GM12874 (cell line): ENCODE data around the gene KRTAP10-12.

Experiments
- TF ChIP-seq, protein P1 (sequence below): IDR thresholded peaks from 2 replicates; pipeline ENCODE4 v1.5.1; 2011; ENCODE audit warnings: low read depth, mild to moderate bottlenecking, control low read depth, low read length, moderate library complexity; ENCODE audit not compliant: insufficient read depth

KRTAP10-12 gene

DNA sequence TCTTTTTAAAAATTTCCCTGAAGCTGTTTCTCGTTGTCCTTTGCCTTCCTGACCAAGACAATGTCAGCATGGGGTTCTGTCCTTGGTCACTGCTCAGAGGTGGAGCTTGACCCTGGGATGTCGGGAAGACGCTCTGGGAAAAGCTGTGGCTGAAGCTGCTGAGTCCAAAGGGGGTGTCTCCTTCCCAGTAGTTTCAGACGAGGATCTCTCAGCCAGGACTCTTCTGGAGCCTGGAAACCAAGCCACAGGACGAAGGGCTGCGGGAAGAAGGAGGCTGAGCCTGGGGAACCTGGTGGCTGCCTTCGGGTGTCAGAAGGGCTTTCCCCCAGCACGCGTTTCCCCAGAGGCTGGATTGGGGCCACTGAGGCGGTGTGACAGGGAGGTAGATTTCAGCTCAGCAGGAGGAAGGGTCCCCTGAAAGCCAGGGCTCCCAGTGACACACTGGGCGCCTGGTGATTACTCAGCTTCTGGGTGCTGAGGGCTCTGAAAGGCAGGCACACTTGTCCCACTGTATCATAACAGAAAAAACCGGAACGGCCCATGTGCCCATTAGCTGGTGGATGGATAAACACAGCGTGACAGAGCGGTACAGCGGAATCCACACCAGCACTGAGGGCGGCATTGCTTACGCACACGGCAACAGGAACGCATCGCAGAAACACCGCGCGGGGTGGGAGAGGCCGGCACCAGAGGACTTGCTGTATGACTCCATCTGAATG lies 10.0 kb upstream of the KRTAP10-12 start:
- TF ChIP-seq, protein P1, sequence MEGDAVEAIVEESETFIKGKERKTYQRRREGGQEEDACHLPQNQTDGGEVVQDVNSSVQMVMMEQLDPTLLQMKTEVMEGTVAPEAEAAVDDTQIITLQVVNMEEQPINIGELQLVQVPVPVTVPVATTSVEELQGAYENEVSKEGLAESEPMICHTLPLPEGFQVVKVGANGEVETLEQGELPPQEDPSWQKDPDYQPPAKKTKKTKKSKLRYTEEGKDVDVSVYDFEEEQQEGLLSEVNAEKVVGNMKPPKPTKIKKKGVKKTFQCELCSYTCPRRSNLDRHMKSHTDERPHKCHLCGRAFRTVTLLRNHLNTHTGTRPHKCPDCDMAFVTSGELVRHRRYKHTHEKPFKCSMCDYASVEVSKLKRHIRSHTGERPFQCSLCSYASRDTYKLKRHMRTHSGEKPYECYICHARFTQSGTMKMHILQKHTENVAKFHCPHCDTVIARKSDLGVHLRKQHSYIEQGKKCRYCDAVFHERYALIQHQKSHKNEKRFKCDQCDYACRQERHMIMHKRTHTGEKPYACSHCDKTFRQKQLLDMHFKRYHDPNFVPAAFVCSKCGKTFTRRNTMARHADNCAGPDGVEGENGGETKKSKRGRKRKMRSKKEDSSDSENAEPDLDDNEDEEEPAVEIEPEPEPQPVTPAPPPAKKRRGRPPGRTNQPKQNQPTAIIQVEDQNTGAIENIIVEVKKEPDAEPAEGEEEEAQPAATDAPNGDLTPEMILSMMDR = no peak

DNA sequence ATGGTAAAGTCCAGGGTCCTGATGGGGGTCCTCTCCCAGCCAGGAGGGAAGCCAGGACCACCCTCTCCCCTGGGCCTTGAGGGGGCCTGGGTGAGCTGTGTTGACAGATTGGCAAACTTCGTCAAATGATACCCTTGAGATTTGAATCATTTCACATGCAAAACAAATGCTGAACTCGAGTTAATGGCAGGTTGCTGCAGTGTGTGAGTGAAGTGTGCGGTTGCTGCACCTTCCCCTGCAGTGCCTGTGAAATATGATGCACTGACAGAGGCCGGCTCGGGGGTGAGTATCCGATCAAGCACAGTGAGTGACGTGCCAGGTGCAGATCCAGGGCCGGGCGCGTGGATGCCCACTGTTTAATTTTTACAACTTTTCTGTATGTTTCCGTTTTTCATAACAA lies 9.3 kb upstream of the KRTAP10-12 start:
- TF ChIP-seq, protein P1 = no peak

DNA sequence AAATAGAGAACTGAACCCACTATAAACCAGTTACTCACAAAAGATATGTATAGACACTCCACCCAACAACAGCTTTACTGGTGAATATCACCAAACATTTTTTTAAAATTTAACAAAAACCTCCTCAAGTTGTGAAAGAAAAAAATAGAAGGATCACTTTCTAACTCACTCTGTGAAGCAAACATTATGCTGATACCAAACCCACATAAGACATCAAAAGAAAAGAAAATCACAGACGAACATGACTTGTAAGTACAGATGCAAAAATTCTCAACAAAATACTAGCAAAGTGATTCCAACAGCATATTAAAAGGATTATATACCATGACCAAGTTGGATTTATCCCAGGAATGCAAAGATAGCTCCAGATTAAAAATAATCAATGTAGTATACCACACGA lies 5.3 kb upstream of the KRTAP10-12 start:
- TF ChIP-seq, protein P1 = no peak

DNA sequence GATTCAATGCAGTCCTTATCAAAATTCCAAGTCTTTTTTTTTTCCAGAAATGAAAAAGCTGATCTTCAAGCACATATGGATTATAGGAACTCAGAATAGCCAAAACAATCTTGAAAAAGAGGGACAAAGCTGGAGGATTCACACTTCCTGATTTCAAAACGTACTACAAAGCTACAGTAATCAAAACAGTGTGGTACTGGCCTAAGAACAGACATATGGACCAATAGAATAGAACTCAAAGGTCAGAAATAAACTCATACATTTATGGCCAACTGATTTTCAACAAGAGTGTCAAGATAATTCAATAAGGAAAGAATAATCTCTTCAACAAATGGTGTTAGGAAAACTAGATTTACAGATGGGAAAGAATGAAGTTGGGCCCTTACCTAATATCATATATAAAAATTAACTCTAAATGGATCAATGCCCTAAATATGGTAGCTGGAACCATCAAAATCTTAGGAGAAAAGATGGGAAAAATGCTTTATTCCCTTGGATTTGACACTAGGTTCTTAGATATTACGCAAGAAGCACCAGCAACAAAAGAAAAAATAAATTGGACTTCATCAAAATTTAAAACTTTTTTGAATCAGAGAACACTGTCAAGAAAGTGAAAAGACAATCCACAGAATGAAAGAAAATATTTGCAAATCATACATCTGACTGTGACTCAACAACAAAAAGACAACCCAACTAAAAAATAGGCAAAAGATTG lies 4.0 kb upstream of the KRTAP10-12 start:
- TF ChIP-seq, protein P1 = no peak

DNA sequence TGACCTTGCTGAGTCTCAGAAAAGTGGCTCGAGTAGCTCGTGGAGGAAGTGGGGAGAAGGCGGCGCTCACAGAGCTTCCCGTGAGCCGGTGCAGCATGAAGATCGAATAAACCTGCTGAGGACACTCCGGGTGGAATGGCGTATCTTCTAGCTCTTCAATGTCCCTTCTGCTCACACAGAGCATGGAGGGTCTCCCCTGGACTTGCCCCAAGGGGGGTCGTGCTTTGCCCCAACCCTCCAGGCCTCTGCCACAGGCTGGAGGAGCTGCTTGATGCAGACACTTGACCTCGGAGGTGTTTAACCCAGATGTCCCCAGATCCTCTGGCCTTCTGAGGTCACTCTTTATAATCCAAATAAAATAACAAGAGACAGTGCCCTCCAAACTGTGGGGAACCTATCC lies 2.2 kb upstream of the KRTAP10-12 start:
- TF ChIP-seq, protein P1 = no peak

DNA sequence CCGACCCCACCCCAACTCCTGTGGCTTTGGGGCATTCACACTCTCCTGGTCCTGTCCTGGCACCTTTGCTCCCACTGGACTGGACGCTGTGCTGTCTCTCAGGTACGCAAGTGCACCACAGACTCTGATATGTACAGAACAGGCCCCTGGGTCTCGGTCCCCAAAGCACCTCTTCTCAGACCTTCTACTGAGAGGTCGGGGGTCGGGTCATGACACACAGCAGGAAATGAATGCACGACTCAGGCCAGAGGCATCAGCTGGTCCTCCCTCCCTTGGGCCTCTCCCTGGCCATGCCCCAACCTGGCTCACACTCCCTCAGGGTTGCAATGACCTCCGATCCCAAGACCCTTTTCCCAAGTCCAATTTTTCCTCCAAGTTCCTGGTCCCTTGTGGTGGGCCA lies 1.8 kb upstream of the KRTAP10-12 start:
- TF ChIP-seq, protein P1 = no peak

DNA sequence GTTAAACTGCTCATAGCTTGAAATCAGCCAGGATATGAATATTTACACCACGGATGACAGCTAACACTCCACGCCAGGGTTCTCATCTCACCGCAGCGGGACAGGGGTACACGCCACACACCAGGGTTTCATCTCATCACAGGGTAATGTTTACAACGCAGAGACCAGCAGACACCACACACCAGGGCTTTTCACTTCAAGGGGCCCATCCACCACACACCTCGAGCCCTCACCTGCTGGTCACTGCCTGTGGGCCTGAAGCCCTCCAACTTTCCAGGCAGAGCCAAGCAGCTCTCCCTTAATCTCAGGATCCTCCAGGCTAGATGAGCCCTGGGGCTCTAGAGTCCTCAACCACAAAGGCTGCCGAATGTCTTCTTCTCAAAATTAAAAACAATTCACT lies 1.3 kb upstream of the KRTAP10-12 start:
- TF ChIP-seq, protein P1 = no peak
